ENCODE results near the gene FCRL5.

DNA sequence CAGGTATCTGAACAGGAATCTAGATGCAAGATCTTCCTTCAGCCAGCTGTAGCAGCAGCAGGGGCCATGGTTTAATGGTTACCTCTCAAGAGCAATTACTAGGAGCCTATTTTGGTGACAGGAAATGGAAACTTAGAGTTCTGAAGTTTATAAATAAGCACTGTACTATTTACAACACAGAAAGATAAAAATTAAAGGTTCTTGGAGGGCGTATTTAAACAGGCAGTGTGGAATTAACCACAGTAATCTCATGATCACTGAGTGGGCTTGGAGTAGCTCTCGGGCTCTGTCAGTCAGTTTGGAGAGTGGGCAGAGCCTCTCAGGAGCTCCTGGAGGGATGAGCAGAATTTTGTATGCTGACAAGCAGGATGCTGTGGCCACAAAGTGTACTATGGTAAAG lies 10.2 kb upstream of the FCRL5 start:
- TF ChIP-seq, protein P1, sequence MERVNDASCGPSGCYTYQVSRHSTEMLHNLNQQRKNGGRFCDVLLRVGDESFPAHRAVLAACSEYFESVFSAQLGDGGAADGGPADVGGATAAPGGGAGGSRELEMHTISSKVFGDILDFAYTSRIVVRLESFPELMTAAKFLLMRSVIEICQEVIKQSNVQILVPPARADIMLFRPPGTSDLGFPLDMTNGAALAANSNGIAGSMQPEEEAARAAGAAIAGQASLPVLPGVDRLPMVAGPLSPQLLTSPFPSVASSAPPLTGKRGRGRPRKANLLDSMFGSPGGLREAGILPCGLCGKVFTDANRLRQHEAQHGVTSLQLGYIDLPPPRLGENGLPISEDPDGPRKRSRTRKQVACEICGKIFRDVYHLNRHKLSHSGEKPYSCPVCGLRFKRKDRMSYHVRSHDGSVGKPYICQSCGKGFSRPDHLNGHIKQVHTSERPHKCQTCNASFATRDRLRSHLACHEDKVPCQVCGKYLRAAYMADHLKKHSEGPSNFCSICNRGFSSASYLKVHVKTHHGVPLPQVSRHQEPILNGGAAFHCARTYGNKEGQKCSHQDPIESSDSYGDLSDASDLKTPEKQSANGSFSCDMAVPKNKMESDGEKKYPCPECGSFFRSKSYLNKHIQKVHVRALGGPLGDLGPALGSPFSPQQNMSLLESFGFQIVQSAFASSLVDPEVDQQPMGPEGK (CRISPR knock-in tag; IDR thresholded peaks at IDR 0.05; ENCODE audit: borderline replicate concordance): no peak
- TF ChIP-seq ISL1 (CRISPR knock-in tag; IDR thresholded peaks at IDR 0.05) (no peak), ZFP30 (CRISPR knock-in tag; IDR thresholded peaks at IDR 0.05) (no peak), ZNF70 (CRISPR knock-in tag; IDR thresholded peaks at IDR 0.05) (no peak), ESRRG (CRISPR knock-in tag; IDR thresholded peaks at IDR 0.05) (no peak), RARB (CRISPR knock-in tag; IDR thresholded peaks at IDR 0.05) (no peak), OSR1 (CRISPR knock-in tag; IDR thresholded peaks at IDR 0.05) (no peak), PPARA (CRISPR knock-in tag; IDR thresholded peaks at IDR 0.05; ENCODE audit: borderline replicate concordance) (no peak), ZC3H10 (CRISPR knock-in tag; IDR thresholded peaks at IDR 0.05) (no peak), ZFP3 (CRISPR knock-in tag; IDR thresholded peaks at IDR 0.05) (no peak)
- TF ChIP-seq, protein P2, sequence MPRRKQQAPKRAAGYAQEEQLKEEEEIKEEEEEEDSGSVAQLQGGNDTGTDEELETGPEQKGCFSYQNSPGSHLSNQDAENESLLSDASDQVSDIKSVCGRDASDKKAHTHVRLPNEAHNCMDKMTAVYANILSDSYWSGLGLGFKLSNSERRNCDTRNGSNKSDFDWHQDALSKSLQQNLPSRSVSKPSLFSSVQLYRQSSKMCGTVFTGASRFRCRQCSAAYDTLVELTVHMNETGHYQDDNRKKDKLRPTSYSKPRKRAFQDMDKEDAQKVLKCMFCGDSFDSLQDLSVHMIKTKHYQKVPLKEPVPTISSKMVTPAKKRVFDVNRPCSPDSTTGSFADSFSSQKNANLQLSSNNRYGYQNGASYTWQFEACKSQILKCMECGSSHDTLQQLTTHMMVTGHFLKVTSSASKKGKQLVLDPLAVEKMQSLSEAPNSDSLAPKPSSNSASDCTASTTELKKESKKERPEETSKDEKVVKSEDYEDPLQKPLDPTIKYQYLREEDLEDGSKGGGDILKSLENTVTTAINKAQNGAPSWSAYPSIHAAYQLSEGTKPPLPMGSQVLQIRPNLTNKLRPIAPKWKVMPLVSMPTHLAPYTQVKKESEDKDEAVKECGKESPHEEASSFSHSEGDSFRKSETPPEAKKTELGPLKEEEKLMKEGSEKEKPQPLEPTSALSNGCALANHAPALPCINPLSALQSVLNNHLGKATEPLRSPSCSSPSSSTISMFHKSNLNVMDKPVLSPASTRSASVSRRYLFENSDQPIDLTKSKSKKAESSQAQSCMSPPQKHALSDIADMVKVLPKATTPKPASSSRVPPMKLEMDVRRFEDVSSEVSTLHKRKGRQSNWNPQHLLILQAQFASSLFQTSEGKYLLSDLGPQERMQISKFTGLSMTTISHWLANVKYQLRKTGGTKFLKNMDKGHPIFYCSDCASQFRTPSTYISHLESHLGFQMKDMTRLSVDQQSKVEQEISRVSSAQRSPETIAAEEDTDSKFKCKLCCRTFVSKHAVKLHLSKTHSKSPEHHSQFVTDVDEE (CRISPR knock-in tag; IDR thresholded peaks at IDR 0.05): no peak
- TF ChIP-seq, protein P3, sequence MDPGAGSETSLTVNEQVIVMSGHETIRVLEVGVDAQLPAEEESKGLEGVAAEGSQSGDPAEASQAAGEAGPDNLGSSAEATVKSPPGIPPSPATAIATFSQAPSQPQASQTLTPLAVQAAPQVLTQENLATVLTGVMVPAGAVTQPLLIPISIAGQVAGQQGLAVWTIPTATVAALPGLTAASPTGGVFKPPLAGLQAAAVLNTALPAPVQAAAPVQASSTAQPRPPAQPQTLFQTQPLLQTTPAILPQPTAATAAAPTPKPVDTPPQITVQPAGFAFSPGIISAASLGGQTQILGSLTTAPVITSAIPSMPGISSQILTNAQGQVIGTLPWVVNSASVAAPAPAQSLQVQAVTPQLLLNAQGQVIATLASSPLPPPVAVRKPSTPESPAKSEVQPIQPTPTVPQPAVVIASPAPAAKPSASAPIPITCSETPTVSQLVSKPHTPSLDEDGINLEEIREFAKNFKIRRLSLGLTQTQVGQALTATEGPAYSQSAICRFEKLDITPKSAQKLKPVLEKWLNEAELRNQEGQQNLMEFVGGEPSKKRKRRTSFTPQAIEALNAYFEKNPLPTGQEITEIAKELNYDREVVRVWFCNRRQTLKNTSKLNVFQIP (CRISPR knock-in tag; IDR thresholded peaks at IDR 0.05; ENCODE audit: borderline replicate concordance, low read depth): no peak
